22Rv1 (cell line): ENCODE measurements around the gene SPATA1.
"Not testable (repeated sequence)": the region's sequence is repeated elsewhere in the genome, so short reads cannot be mapped to it uniquely, and the experiment has no call there.

ENCODE experiments used
- H3K27ac ChIP-seq: fragments of 450-650 bp; 2 replicates; pipeline ENCODE4 v1.5.1; 2017
- CTCF ChIP-seq: fragments of 450-650 bp; IDR thresholded peaks from 2 replicates; pipeline ENCODE4 v1.5.1; 2017; ENCODE audit warnings: mild to moderate bottlenecking
- ZFX ChIP-seq: fragments of 450-650 bp; IDR thresholded peaks from 2 replicates; pipeline ENCODE4 v1.6.1; 2017; ENCODE audit warnings: antibody characterized with exemption, borderline replicate concordance

The SPATA1 gene

GRCh38 chr1:84585803-84586202 lies 79.6 kb downstream of the SPATA1 start:
- no peak overlapping the region for H3K27ac ChIP-seq
- TF ChIP-seq ZFX (no peak), CTCF (no peak)

DNA sequence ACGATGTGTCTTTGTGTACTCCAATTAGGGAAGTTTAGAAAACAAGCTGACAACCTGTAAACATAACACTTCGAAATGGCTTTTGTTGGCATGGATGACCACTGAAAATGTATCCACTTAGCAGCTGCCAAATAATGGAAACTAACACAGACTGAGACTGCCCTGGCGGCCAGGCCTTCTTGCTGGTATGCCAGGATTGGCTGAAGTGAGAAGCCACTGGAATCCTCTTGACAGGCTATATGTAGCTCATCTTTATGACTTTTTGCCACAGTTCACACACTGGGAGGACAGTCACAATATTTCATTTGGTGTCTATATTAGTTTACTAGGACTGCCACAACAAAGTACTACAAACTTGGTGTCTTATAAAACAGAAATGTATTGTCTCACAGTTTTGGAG lies 80.9 kb downstream of the SPATA1 start:
- no peak overlapping the region for H3K27ac ChIP-seq
- no peak for TF ChIP-seq ZFX
- TF ChIP-seq CTCF: no peak

DNA sequence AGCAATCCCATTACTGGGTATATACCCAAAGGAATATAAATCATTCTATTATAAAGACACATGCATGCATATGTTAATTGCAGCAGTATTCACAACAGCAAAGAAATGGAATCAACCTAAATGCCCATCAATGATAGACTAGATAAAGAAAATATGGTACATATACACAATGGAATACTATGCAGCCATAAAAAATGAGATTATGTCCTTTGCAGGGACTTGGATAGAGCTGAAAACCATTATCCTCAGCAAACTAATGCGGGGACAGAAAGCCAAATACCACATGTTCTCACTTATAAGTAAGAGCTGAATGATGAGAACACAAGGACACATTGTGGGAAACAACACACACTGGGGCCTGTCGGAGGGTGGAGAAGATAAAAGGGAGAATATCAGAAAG lies 88.8 kb downstream of the SPATA1 start:
- not testable (repeated sequence) for H3K27ac ChIP-seq

- H3K27ac ChIP-seq: no peak overlapping the region
- TF ChIP-seq CTCF (no peak), ZFX (no peak)
Observed at GRCh38 chr1:84597011-84597410, 90.8 kb downstream of the SPATA1 start.

- H3K27ac ChIP-seq: no peak overlapping the region
Observed at GRCh38 chr1:84598418-84598817, 92.2 kb downstream of the SPATA1 start.

GRCh38 chr1:84598846-84599741 lies 92.9 kb downstream of the SPATA1 start:
- no peak overlapping the region for H3K27ac ChIP-seq
- TF ChIP-seq CTCF (no peak), ZFX (no peak)

More at GRCh38 chr1:84598418-84598817, 92.2 kb downstream of the SPATA1 start:
- no peak for TF ChIP-seq ZFX
- no peak for TF ChIP-seq CTCF

- no peak overlapping the region for H3K27ac ChIP-seq
Observed at GRCh38 chr1:84600796-84601195, 94.6 kb downstream of the SPATA1 start.

More at GRCh38 chr1:84600796-84601195, 94.6 kb downstream of the SPATA1 start:
- TF ChIP-seq ZFX: no peak
- no peak for TF ChIP-seq CTCF
